ENCODE measurements around the gene ASCL2.

Gene ASCL2

GRCh38 chr11:2271327-2272227 lies 1.2 kb upstream of the ASCL2 start:
- no peak for DNase-seq

- no peak for DNase-seq
These were observed 614 bp upstream of the ASCL2 start for GRCh38 chr11:2271077-2271326.

GRCh38 chr11:2269601-2270321 lies 627 bp downstream of the ASCL2 start:
- DNase-seq = no peak

- DNase-seq = no peak
These were observed 1.4 kb downstream of the ASCL2 start for GRCh38 chr11:2268729-2269600.

- DNase-seq = no peak
These were observed 2.3 kb downstream of the ASCL2 start for GRCh38 chr11:2267851-2268728.

- no peak for DNase-seq
These were observed 3.0 kb downstream of the ASCL2 start for GRCh38 chr11:2267306-2267850.

- no peak for DNase-seq
These were observed 3.6 kb downstream of the ASCL2 start for GRCh38 chr11:2266586-2267305.

- no peak for DNase-seq
These were observed 4.4 kb downstream of the ASCL2 start for GRCh38 chr11:2265854-2266585.

- DNase-seq = no peak
These were observed 5.0 kb downstream of the ASCL2 start for GRCh38 chr11:2265396-2265795.

GRCh38 chr11:2264366-2265053 lies 5.9 kb downstream of the ASCL2 start:
- no peak for DNase-seq

GRCh38 chr11:2263724-2264360 lies 6.5 kb downstream of the ASCL2 start:
- no peak for DNase-seq

GRCh38 chr11:2263071-2263565 lies 7.3 kb downstream of the ASCL2 start:
- no peak for DNase-seq

- DNase-seq = no peak
These were observed 7.9 kb downstream of the ASCL2 start for GRCh38 chr11:2262301-2263070.

- no peak for DNase-seq
These were observed 8.8 kb downstream of the ASCL2 start for GRCh38 chr11:2261436-2262230.

GRCh38 chr11:2260491-2261364 lies 9.7 kb downstream of the ASCL2 start:
- no peak for DNase-seq

GRCh38 chr11:2259897-2260451 lies 10.4 kb downstream of the ASCL2 start:
- no peak for DNase-seq
